Measurements from ENCODE around the gene LHX5.
"Not testable (repeated sequence)": the region's sequence is repeated elsewhere in the genome, so short reads cannot be mapped to it uniquely, and the experiment has no call there.

The LHX5 gene

DNA sequence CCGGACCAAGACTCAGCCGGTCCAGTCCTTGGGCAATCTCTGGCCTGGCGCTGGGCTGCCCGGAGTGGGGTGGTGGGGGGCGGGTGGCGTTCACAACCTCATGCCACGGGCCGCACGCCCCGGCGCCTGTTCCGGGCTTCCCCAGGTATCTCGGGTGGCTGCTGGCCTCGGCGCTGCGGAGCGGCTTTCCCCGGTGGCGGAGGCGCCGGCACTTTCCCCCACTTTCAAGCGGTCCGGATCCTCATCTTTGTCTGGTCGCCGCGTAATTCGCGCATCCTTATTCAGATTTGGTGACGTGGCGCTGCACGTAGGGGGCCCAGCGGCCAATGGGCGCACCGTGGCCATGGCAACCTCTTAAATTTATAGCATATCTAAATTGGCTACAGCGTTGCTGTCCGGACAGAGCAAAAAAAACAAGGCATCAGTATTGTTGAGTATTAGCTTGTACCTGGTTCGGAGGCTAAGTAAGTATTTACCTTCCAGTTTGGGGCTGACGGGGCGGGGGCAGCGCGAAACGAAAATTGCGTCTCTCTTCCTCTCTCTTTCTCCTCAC, at the start of gene LHX5:
Gene LHX5, minus strand, starts transcription at position 253 of the 553 bp plus-strand sequence. CDS start 373 bp downstream, outside the sequence.
- DNase-seq (ENCODE audit: low spot score), result no peak

DNA sequence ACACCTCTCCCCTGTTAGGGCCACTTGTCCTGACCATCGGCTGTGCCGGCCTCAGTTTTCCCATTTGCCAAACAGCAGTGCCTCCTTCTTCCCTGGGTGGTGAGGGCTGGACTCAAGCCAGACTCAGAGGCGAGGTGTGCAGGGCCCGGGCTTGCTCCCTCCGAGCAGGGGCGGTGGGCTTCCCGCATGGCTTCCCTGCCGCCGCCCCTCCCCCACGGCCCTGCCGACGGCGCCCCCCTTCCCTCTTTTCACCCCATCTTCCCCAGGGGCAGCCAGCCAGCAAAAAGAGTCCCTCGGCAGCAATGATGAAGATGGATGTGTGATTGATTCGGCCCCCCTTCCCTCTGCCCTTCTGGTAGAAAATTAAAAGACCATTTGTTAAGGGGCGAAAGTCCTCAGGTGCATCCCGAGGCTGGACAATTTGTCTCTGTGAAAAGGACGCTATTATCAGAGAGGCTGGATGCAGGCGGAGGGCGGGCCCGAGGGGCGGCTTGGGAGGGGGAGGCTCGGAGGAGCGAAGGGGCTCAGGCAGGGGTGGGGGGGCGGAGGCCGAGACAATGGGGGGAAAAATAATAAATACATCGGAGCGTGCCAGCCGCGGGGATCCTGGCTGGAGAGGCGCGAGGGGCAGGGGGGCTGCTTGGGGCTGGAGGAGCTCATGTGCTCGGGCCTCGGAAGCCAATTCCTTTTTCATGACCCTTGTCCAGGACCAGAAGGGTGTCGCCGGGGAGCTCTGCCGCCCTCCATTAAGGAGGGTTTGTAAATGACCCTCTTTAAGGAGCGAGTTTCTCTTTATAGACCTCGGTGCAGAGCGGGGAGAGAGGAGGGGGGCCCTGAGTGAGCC, 48.0 kb upstream of the LHX5 start:
- DNase-seq (ENCODE audit: low spot score), result no peak

DNA sequence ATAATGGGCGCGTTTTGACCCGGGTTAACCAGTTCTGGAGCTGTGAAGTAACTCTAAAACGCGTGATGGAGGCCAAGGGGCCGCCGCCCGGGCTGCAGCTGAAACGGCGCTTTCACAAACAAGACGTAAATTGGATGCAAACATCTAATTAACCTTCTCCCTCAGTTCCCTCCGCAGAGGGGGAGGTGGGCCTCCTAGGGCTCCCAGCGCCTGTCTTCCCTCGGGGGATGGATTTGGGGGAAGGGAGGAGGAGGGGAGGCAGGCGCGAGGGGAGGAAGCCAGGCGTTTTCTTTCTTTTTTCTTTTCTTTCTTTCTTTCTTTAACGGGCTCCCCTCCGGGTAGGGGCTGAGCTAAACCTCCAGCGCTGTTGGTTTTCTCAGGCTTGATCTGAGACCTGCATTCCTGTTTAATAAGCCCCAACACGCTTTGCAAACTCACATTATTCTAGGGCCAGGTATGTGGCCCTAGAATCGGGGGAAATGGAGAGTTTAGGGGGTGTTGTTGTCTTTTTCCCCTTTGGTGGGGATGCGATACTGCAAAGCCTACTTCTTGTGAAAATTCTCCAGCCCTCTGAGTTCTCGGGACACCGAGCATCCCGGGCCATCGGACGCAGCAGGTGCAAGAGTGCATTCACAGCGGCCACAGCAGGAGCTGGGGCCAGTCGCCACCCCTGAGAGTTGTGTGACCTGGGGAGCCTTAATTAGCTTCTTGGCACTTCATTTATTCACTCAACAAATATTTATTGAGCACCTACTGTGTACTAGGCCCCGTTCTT, 43.6 kb upstream of the LHX5 start:
- DNase-seq (ENCODE audit: low spot score), result no peak

DNA sequence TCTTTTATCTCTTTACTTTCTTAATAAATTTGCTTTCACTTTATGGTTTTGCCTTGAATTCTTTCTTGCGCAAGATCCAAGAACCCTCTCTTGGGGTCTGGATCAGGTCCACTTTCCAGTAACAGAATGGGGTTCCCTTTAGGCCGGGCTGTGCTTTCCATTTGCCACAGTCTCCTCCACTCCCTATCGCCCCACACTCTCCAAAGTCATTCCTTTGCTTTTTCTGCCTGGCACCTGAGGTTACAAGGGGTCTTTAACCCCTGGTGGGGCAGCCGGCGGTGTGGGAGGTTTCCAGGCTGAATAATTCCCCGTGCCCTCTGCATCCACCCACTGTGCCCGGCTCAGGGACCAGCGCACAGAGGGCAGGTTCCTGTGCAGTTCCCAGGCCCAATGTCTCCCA, 42.9 kb upstream of the LHX5 start:
- DNase-seq (ENCODE audit: low spot score), result no peak

DNA sequence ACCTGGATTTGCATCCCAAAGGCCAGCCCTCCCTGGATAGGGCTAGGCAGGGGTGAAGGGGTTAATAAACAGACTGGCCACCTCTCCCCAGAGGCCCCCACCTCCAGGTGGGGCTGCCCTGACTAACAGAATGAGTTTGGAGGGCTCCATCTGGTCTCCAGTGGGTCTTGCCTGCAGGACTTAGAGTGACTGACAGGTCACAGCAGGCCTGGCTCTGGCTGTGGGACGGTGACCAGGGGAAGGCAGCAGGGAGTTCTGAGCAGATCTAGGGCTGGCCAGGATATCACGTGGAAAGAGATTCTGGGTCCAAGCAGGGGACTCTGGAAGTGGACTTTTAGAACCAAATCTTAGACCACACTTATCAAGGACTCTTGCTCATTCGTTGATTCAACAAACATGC, 40.9 kb upstream of the LHX5 start:
- DNase-seq (ENCODE audit: low spot score), result no peak

DNA sequence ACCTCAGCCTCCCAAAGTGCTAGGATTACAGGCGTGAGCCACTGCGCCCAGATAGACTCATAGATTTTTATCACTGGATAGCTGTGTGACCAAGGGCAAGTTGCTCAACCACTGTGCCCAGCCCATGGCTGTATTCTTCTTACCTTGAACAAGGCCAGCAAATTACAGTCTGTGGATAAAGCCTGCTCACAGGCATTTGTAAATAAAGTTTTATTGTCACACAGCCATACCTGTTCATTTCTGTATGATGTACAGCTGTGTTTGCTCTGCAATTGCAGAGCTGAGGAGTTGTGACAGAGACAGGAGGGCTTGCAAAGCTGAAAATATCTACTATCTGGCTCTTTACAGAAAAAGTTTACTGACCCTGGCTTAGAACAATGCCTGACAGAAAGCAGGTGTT, 35.2 kb upstream of the LHX5 start:
- DNase-seq (ENCODE audit: low spot score), result no peak

DNA sequence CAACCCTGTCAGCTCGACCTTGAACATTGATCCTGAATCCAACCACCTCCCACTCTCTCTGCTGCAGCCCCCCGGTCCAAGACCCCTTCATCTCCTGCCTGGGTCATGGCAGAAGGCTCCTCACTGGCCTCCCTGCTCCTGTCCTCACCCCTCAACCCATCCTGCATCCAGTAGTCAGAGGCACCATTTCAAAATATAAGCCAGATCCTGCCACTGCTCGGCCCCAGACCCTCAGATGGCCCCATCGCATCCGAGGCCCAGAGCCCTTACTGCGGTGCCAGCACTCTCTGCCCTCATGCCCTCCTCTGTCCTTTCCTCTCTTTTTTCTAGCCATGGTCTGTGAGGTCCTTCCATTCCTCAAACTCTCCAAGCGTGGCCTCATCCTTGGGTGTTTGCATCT, 34.3 kb upstream of the LHX5 start:
- no peak for DNase-seq (ENCODE audit: low spot score)

DNA sequence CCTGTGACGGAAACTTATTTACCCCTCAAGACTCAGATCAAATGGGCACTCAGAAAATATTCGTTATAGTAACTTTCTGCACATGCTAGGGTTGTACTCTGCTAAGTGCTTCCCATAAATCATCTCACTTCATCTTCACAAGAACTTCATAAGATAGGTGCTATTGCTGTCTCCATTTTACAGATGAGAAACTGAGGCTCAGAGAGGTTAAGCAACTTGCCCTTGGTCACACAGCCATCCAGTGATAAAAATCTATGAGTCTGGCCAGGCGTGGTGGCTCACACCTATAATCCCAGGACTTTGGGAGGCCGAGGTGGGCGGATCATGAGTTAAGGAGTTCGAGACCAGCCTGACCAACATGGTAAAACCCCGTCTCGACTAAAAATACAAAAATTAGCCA, 33.2 kb upstream of the LHX5 start:
- no peak for DNase-seq (ENCODE audit: low spot score)

DNA sequence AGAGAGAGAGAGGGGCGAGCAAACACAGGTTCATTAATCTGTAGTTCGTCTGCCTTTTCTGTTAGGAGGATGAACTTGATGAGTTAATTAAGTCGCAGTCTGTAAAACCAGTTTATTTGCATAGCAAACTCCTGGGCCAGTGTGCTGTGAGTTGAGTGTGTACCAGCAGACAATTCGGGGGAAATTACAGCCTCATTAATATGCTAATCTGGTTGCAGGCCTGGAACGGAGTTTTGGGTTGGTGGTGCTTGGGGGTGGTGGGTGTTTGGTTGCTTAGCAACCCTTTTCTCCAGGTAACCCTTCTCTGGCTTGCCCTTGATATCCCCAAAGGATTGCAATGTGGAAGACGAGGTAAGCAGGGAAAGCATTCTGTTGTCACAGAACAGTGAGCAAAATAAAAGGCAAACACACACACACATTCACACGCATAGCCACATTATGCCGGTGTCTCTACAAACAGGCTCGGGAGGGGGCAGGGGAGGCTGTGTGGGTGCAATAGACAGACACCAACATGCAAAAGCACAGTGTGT, 29.2 kb upstream of the LHX5 start:
- DNase-seq (ENCODE audit: low spot score), result no peak

DNA sequence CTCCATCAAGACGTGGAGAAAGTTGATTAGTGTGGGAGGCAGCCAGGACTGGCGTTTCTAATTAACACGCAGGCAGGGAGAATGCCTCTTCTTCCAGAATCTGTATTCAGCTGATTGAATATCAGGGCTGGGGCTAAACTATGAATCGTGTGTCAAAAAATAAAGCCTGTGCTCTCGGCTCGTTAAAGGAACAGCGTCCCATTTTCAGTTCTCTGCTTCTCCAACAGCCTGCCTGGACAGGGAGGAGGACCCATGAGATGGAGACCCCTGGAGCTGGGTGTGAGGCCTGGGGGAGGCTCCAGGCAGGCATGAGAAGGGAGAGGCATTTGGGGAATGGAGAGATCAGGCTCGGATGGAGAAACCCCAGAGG, 28.6 kb upstream of the LHX5 start:
- DNase-seq (ENCODE audit: low spot score), result no peak

DNA sequence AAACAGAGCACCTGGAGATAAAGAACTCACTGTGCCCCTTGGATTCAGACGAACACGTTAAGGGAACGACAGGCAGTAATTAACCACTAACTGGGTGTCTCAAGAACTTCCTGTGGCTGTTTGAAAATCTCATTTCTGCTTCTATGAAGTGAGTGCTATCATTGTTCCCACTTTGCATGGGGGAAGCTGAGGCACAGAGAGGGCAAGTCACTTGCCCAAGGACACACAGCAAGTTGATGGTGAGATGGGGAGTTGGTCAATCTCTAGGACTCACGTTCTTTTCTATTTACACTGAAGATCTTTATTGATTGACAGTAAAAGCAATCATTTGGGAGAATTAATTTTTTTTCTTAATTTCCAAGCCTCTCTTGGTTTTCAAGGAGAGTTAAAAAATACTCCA, 26.8 kb upstream of the LHX5 start:
- no peak for DNase-seq (ENCODE audit: low spot score)

DNA sequence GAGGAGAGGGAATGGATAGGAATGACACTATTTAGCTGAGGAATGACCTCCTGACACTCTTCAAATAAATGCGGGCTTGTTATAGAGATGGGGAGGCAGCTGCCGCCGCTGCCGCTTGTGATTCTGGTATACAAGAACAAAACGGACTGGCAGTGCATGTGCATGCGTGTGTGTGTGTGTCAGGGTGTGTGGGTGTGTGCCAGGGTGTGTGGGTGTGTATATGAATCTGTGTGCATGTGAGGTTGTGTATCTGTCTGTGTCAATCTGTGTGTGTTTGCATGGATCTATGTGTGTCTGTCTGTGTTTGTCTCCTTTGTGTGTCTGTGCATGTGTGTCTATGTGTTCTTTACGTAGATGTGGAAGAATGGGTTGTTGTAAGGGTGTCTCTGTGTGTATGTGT, 26.0 kb upstream of the LHX5 start:
- no peak for DNase-seq (ENCODE audit: low spot score)

DNA sequence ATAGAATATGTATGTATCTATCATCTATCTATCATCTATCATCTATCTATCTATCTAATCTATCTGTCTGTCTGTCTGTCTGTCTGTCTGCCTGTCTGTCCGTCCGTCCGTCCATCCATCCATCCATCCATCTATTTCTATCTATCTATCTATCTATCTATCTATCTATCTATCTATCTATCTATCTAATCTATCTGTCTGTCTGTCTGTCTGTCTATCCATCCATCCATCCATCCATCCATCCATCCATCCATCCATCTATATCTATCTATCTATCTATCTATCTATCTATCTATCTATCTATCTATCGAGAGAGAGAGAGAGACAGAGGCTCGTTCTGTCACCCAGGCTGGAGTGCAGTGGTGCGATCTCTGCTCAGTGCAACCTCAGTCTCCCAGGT, 24.3 kb upstream of the LHX5 start:
- DNase-seq (ENCODE audit: low spot score), result not testable (repeated sequence)

DNA sequence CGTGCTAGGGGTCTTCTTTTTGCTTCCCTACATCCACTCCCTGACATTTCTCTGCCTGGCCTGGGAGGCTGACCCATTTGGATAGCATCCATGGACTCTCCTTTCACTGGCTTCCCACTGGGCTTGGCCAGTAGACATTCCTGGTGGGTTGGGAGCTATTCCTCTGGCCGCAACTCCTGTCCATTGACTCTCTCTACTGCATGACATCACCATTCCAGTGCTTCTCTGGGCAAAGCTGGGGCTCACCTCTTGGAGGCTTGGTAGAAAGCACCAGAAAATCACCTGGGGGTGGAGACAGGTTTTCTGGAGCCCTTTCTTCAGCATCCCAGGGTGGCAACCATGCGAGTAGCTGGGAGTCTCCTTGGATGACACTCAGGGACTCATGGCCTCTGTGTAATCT, 16.7 kb upstream of the LHX5 start:
- no peak for DNase-seq (ENCODE audit: low spot score)

DNA sequence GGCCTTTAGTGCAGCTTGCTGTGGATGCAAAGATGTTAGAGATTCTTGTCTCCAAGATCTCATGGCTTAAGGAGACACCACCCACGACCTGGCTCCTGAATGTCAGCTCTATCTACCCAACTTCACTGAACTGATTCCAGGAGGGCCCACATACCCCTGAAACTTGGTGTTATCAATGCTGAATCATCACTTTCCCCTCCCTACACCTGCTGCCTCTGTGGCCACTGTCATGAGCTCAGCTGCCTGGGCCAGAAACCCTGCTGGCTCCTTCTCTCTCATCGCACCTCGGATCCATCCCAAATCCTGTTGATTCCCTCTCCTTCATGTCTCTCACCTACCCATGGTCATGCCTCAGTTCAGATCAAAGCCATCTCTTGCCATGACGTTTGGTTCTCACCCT, 15.1 kb upstream of the LHX5 start:
- DNase-seq (ENCODE audit: low spot score), result no peak

DNA sequence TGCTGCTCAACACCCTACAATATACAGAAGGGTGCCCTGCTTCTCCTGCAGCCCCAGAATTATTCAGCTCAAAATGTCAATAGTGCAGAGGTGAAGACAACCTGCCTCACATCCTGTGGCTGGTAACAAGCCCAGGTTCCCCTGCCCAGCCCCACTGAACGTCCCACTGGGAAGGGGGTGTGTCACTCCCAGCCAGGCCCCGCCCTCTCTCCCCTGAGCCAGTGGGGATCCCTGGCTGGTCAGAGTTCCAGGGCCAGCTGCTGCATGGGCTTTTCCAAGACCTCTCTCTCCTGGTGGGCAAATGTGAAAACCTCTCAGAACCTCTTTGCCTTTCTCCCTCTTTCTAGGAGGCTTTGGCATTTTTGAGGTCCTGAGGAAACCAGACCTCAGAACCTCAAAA, 13.7 kb upstream of the LHX5 start:
- DNase-seq (ENCODE audit: low spot score), result no peak

DNA sequence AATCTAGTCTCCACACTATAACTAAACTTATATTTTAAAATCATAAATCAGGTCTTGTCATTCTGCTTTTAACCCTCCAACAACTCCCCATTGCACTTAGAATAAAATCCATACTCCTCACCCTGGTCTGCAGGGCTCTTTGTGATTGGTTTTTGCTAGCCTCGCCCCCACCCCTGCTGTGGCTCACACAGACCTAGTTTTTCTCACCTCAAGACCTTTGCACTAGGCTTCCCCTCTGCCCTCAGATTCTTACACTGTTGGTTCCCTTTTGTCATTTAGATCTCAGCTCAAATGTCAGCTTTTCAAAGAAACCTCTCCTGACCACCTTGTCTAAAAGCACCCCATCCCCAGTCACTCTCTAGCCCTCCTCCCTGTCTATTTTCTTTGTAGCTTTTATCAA, 10.7 kb upstream of the LHX5 start:
- DNase-seq (ENCODE audit: low spot score), result no peak

DNA sequence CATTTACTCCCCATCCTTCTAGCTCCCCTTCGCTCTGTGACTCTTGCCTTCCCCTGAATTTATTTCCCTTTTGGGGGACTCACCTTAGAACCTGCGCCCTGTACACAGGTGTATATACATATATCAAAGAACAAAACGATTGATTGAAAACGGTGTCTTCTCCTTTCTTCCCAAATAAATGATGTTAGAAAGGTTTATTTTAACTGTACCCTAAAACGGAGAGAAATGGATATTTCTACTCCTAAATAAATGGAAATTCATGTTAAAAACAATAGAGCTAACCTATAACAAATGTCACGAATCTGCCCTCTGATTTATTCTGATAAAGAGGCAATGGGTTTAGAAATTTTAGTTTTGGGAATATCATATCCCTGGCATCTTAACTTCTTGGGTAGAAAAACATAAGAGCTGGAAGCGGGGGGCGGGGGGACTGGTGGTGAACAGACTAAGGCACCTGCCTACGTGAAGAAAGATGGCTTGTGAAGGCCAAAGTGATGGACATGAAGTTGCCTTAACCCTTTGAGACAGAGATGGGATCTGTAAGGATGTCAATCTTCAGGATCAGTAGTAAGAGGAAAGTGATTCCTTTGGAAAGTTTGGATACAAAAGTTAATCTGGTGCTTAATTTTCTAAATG, 8.8 kb upstream of the LHX5 start:
- DNase-seq (ENCODE audit: low spot score), result no peak

DNA sequence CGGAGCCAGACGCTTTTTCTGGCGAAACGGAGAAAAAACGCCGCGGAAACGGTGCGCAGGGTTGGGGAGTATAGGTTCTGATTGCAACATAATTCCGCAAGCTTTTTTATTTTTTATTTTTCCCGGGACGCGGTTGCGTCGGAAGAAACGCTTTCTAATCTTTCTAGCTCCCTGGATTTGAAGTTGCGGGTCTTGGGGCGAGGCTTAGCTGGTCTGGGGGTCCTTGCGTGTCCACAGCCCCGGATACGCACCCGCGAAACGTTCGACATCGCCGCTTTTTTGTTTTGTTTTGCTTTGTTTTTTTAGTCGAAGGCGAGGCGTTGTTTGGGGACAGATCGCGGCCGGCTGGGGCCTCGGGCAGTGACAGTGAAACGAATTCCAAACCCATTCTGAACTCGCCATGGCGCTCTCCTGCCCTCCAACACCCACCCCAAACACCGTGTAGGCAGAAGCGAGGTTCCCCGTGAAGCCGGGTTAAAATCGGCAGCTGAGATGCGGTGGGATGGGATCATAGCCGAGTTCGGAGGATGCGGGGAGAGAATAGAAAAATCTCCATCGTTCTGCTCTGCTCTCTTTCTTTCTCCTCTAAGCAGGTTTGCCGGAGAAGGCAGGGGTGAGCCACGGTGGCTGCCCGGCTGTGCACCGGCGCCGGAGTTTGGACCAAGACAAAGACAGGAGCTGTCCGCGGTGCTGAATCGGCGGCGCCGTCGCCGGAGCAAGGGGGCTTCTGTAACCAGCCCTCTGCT, 8.1 kb upstream of the LHX5 start:
- DNase-seq (ENCODE audit: low spot score), result peak; percentile 29

DNA sequence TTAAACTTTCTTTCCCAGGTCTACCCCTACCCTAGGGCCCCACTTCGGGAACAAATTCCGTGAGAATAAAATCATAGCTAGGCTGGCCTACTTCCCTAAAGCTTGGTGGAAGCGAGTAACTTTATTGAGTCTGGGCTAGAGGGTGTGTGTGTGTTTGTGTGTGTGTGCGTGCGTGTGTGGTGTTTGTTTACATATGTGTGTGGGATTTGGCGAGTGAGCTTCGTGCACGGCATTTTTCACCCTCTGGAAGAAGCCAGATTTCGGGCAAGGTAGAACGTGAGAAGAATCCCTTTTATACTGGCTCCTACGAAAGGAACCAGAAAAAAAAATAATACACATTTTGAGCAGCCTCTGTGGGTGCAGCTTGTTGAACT, 7.5 kb upstream of the LHX5 start:
- DNase-seq (ENCODE audit: low spot score), result no peak

DNA sequence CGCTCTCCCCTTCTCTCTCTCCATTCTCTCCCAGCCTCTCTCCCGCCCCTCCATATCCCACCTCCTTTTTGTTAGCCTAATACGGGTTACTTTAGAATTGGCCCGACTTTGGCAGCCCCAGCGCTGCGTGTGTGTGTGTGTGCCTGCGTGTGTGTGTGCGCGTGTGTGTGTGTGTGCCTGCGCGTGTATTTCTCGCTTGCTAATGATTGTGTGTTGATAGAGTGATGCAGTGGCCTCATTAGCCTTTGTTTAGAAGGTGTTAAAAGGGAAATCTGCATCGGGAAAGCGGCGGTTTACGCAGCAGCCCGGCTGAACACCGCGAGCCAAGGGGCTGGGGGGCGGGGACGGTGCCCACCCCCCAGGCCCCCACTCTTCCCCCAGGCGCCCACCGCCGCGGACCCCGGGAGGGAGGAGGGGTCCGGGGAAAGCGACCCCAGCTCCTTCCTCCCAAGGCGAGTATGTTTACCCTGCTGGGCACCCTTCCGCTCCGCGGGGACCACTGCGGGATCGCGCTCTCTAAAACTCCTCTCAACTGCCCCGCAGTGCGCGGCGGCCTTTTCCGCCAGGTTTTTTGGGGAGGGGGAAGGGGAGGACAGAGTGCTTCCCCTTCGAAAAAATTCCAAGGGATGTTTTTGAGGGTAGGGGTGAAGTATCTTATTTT, 6.8 kb upstream of the LHX5 start:
- DNase-seq (ENCODE audit: low spot score), result no peak

All from kidney tubule cell (primary cell).